WTC11 (cell line): Measurements from ENCODE around the gene PTPN21.

Experiments
- GABPB1 ChIP-seq: sonication (generic); formaldehyde crosslinking; IDR thresholded peaks from 2 replicates; pipeline ENCODE4 v1.8.1; 2023; ENCODE audit warnings: mild to moderate bottlenecking, missing genetic modification reagents
- HMGA2 ChIP-seq: fragments of 250-450 bp; sonication (Bioruptor Pico); IDR thresholded peaks from 2 replicates; pipeline ENCODE4 v1.4.0; 2021; ENCODE audit warnings: mild to moderate bottlenecking, moderate library complexity
- TEAD4 ChIP-seq: sonication (generic); formaldehyde crosslinking; IDR thresholded peaks from 2 replicates; pipeline ENCODE4 v1.8.0; 2022; ENCODE audit warnings: mild to moderate bottlenecking, missing genetic modification reagents
- TF ChIP-seq, protein P1 (sequence below): fragments of 200-600 bp; IDR thresholded peaks from 2 replicates; pipeline ENCODE4 v1.8.0; 2022; ENCODE audit warnings: antibody characterized with exemption
- TF ChIP-seq, protein P2 (sequence below): sonication (generic); formaldehyde crosslinking; conservative IDR thresholded peaks from 2 replicates; pipeline ENCODE4 v1.8.1; 2022; ENCODE audit warnings: mild to moderate bottlenecking, missing genetic modification reagents

DNA sequence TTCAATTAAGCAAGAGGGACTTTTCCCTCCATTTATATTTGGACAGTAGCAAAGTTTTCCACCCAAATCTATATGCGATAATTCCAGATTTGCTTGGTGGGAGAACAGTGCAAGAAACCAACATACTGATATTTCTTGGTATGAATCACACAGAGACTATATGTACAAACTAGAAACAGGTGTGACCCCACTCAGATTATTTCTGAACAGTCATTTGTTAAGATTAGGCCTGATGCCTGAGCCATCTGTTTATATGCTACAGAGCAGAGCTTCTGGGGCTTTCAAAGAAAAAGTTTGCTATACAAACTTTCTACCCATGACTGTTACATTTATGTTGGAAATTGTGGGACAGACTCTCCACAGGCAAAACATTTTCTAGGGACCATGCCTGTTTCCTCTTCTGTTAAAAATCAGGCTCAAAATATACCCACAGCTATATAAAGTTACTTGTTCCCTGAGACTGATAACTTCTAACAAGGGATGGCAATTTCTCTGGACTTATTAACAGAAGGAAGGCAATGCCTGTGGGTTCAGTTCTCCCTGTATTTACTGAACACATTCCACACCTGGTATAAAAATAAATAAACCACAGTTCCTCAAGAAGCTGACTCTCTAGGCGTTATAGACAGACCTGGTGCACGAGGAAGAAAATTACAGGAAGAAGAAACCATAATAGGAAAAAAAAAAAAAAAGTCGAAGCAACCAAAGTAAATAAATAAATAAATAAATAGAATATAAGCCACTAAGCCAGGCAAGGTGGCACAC, 8.0 kb downstream of the PTPN21 start:
- TF ChIP-seq, protein P1, sequence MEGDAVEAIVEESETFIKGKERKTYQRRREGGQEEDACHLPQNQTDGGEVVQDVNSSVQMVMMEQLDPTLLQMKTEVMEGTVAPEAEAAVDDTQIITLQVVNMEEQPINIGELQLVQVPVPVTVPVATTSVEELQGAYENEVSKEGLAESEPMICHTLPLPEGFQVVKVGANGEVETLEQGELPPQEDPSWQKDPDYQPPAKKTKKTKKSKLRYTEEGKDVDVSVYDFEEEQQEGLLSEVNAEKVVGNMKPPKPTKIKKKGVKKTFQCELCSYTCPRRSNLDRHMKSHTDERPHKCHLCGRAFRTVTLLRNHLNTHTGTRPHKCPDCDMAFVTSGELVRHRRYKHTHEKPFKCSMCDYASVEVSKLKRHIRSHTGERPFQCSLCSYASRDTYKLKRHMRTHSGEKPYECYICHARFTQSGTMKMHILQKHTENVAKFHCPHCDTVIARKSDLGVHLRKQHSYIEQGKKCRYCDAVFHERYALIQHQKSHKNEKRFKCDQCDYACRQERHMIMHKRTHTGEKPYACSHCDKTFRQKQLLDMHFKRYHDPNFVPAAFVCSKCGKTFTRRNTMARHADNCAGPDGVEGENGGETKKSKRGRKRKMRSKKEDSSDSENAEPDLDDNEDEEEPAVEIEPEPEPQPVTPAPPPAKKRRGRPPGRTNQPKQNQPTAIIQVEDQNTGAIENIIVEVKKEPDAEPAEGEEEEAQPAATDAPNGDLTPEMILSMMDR = no peak
- no peak for TF ChIP-seq TEAD4 (CRISPR knock-in tag)
- no peak for TF ChIP-seq GABPB1 (CRISPR knock-in tag)
- no peak for TF ChIP-seq HMGA2 (CRISPR knock-in tag)
- TF ChIP-seq, protein P2, sequence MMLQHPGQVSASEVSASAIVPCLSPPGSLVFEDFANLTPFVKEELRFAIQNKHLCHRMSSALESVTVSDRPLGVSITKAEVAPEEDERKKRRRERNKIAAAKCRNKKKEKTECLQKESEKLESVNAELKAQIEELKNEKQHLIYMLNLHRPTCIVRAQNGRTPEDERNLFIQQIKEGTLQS (CRISPR knock-in tag) = no peak
